HG03342 (cell line): ENCODE data around the gene CYP2B6.
"Not testable (repeated sequence)": the region's sequence is repeated elsewhere in the genome, so short reads cannot be mapped to it uniquely, and the experiment has no call there.

ENCODE experiments used
- ATAC-seq: cut with Tn5 transposase; IDR thresholded peaks from one replicate; pipeline ENCODE4 v1.9.1; 2021; ENCODE audit warnings: mild to moderate bottlenecking, moderate library complexity; ENCODE audit not compliant: unreplicated experiment

CYP2B6 gene

DNA sequence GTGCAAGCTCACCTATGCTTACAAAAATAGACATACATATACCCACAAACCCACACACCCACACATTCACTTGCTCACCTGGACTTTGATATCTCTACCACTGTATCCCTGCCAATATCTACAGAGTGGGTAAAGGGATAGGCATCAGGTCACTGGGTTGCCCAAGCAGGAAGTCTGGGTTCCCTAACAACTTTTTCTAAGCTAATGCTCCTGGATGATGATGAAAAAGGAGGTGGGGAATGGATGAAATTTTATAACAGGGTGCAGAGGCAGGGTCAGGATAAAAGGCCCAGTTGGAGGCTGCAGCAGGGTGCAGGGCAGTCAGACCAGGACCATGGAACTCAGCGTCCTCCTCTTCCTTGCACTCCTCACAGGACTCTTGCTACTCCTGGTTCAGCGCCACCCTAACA is at the start of gene CYP2B6:
CYP2B6 (plus strand) TSS at position 311 of the 410 bp plus-strand sequence; CDS start at position 335, 24 bp downstream.
- ATAC-seq = no peak

DNA sequence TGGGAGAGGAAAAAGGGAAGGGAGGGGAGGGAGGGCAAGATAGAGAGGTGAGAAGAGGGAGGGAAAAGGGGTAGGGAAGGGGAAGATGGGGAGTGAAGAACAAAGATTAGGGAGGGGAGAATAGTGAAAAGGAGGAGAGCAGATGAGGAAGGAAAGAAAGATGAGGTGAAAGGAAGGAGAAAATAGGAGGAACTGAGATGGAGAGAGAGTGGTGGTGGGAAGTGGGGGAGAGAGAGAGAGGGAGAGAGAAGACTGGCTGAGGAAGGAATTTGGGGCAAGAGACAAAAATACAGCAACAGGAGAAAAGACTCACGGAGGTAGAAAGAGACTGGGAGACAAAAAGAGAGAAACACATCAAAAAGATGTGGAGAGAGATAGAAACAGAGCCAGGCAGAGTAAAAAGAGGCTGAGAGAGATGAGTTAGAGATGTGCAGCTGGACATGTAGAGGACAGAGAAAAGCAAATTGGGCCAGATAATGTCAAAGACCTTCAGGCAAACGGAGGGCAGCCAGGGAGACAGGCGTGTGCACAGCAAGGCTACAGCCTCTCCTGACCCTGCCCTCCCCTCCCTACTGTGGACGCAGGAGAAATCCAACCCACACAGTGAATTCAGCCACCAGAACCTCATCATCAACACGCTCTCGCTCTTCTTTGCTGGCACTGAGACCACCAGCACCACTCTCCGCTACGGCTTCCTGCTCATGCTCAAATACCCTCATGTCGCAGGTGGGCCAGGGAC is 49.4 kb upstream of the CYP2B6 start:
- no peak for ATAC-seq

DNA sequence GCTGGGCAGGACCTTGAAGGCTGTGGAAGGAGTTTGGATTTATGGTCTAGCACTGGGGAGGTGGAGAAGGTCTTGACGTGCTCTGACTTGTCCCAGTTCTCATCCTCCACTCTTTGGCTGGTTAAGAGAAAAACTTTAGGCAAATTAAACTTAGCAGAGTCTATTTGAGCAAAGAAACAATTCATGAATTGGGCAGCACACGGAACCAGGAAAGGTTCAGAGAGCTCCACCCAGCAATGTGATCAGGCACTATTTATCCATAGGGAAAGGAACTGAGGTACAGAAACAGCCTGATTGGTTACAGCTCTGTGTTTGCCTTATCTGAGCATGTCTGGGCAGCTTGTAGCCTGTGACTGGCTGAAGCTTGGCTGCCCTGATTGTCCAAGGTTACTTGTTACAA is 45.4 kb upstream of the CYP2B6 start:
- ATAC-seq = no peak

DNA sequence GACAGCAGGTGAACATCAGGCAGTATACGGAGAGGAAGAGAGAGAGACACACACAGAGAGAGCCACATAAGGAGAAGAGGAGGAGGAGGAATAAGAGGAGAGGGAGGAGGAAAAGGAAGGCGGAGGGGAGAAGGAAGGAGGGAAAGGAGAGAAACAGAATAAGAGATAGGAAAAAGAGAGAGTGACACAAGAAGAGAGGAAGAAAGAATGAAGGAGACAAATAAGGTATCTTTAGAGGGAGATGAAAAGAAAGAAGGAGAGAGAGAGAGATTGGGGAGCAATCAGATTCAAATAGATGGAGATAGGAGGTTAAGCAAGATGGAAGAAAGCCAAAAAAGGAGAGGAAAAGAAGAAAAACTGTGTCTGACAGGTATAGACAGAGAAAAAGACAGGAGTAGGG is 44.0 kb upstream of the CYP2B6 start:
- ATAC-seq = no peak

DNA sequence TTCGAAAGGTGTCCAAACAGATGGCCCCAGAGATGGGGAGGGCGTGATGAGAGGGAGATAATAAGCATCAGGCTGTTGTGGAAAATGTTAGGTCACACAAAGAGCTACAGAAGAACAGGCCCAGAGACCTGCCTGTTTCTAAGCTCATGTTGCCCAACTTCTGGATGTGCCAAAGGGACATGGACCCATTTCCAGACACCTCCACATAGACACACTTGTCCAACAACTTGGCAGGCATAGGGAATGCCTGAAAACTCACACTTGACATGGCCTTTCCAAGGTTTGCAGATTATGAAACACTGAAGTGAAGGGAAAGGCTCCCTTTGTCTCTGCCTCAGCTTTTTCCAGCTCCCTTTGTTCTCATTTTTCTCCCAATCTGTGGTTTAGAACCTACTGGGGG is 43.5 kb upstream of the CYP2B6 start:
- ATAC-seq = no peak

DNA sequence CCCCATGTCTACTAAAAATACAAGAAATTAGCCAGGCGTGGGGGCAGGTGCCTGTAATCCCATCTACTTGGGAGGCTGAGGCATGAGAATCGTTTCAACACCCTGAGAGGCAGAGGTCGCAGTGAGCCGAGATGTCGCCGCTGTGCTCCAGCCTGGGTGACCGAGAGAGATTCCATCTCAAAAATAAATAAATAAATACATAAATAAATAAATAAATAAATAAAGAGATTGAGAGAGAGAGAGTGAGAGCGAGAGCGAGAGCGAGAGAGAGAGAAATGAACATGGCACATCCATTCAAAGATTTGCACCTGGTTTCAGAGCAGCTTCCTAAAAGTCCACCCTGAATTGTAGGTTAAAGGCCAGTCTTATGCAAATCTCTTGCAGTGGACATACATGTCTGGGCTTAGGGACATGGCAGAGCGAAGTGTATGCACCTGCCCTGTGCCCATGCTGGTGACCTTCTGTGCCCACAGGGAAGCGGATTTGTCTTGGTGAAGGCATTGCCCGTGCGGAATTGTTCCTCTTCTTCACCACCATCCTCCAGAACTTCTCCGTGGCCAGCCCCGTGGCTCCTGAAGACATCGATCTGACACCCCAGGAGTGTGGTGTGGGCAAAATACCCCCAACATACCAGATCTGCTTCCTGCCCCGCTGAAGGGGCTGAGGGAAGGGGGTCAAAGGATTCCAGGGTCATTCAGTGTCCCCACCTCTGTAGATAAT is 42.3 kb upstream of the CYP2B6 start:
- no peak for ATAC-seq

DNA sequence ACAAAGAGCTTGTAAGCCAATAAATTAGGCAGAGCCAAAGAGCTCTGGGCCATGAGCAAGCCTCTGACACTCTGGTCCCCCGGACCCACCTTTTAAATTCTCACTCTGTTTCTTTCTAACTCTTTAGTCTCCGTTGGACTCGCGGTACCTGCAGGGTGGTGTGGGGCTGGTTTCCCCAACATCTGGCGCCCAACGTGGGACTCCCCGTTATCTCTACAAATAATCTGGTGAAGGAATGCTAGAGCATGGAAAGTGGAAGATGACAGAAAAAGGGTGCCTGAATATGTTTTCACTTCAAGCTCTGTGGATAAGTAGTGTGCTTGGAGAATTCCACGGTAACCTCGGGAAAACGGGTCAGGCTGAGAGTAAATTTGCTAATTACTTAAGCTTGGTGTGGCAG is 36.5 kb upstream of the CYP2B6 start:
- ATAC-seq = no peak

DNA sequence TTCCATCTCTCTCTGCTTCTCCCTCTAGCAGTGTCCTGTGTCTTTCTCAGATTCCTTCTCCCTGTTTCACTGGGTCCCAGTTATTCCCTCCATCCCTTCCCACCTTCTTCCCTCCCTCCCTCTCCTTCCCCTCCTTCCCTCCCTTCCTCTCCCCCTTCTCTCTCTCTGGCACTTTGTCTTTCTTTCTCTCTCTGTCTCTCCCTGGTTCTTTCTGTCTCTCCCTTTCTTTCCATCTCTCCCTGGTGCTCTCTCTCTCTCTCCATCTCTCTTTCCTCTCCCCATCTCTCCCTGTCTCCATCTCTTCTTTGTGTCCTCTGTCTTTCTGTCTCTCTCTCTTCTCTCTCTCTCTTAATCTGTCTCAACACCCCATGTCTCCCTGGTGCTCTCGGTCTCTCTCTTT is 31.7 kb upstream of the CYP2B6 start:
- no peak for ATAC-seq

DNA sequence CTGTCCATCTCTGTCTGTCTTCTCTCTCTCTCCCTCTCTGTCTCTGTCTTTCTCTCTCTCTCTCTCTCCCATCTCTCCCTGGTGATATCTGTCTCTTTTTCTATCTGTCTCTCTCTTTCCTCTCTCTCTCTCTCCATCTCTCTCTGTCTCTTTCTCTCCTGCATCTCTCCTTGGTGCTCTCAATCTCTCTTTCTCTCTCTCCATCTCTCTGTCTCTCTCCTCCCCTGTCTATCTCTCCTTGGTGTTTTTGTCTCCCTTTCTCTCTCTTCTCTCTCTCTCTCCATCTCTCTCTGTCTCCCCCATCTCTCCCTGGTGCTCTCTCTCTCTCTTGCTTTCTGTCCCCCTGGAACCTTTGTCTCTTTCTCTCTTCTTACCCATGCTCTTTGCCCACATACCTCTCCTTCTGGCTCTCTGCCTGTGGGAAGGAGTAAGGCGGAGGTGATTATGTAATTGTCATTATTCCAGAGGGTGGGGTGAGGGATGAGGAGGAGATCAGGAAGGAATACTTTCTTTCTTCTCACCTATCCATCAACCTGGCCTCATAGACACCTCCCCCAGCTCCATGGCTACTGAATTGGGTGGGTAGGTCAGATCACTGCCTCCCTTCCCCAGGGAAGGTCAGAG is 30.9 kb upstream of the CYP2B6 start:
- ATAC-seq = no peak

DNA sequence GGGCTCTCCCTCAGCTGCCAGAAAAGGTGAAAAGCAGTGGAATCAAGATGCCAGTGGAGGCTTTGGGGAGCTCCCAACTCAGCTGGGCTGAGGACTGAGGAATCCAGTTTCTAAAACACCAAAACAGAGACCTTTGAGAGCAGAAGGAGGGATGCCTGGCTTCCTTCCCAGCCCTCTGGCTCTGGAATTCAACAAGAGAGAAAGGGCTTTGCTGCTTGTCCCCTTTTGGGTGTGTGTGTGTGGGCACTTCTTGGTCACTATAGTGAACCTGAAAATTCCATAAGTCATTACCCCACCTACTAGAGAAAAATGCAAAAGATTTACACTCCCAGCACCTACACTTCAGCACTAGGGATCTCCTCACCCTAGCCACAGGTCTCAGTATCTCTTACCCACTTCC is 30.3 kb upstream of the CYP2B6 start:
- ATAC-seq = no peak

DNA sequence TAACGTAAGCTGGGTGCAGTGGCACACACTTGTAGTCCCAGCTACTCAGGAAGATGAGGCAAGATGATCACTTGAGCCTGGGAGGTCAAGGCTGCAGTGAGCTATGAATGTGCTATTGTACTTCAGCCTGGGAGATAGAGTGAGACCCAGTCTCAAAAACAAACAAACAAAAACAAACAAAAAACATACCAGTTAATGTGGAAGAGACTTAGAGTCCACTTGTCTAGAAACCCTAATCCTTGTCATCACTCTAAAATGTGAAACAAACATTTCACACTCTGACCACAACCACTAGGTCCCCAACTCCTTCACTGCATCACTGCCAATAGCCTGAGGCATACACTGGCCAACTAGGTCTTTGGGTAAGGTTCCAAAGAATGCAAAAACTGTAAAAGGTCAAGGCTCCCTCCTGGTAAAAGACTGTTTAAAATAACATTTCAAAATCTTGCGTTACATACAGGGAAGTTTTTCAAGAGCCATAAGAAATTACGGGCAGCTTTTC is 28.6 kb upstream of the CYP2B6 start:
- ATAC-seq = no peak

DNA sequence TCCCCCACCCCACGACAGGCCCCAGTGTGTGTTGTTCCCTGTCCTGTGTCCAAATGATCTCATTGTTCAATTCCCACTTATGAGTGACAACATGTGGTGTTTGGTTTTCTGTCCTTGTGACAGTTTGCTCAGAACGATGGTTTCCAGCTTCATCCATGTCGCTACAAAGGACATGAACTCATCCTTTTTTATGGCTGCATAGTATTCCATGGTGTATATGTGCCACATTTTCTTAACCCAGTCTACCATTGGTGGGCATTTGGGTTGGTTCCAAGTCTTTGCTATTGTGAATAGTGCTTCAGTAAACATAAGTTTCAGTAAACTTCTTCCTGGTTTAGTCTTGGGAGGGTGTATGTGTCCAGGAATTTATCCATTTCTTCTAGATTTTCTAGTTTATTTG is 26.7 kb upstream of the CYP2B6 start:
- ATAC-seq = not testable (repeated sequence)

DNA sequence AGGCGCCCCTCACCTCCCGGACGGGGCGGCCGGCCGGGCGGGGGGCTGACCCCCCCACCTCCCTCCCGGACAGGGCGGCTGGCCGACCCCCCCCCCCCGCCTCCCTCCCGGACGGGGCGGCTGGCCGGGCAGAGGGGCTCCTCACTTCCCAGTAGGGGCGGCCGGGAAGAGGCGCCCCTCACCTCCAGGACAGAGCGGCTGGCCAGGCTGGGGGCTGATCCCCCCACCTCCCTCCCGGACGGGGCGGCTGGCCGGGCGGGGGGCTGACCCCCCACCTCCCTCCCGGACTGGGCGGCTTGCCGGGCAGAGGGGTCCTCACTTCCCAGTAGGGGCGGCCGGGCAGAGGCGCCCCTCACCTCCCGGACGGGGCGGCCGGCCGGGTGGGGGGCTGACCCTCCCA is 25.7 kb upstream of the CYP2B6 start:
- ATAC-seq = not testable (repeated sequence)

DNA sequence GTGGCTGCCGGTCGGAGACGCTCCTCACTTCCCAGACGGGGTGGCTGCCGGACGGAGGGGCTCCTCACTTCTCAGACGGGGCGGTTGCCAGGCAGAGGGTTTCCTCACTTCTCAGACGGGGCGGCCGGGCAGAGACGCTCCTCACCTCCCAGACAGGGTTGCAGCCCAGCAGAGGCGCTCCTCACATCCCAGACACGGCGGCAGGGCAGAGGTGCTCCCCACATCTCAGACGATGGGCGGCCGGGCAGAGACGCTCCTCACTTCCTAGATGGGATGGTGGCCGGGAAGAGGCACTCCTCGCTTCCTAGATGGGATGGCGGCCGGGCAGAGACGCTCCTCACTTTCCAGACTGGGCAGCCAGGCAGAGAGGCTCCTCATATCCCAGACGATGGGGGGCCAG is 24.5 kb upstream of the CYP2B6 start:
- not testable (repeated sequence) for ATAC-seq

DNA sequence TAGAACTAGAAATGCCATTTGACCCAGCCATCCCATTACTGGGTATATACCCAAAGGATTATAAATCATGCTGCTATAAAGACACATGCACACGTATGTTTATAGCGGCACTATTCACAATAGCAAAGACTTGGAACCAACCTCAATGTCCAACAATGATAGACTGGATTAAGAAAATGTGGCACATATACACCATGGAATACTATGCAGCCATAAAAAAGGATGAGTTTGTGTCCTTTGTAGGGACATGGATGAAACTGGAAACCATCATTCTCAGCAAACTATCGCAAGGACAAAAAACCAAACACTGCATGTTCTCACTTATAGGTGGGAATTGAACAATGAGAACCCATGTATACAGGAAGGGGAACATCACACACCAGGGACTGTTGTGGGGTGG is 23.0 kb upstream of the CYP2B6 start:
- not testable (repeated sequence) for ATAC-seq

DNA sequence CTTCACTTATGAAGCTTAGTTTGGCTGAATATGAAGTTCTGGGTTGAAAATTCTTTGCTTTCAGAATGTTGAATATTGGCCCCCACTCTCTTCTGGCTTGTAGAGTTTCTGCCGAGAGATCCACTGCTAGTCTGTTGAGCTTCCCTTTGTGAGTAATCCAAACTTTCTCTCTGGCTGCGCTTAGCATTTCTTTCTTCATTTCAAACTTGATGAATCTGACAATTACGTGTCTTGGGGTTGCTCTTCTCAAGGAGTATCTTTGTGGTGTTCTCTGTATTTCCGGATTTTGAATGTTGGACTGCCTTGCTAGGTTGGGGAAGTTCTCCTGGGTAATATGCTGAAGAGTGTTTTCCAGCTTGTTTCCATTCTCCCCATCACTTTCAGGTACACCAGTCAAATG is 21.4 kb upstream of the CYP2B6 start:
- not testable (repeated sequence) for ATAC-seq

DNA sequence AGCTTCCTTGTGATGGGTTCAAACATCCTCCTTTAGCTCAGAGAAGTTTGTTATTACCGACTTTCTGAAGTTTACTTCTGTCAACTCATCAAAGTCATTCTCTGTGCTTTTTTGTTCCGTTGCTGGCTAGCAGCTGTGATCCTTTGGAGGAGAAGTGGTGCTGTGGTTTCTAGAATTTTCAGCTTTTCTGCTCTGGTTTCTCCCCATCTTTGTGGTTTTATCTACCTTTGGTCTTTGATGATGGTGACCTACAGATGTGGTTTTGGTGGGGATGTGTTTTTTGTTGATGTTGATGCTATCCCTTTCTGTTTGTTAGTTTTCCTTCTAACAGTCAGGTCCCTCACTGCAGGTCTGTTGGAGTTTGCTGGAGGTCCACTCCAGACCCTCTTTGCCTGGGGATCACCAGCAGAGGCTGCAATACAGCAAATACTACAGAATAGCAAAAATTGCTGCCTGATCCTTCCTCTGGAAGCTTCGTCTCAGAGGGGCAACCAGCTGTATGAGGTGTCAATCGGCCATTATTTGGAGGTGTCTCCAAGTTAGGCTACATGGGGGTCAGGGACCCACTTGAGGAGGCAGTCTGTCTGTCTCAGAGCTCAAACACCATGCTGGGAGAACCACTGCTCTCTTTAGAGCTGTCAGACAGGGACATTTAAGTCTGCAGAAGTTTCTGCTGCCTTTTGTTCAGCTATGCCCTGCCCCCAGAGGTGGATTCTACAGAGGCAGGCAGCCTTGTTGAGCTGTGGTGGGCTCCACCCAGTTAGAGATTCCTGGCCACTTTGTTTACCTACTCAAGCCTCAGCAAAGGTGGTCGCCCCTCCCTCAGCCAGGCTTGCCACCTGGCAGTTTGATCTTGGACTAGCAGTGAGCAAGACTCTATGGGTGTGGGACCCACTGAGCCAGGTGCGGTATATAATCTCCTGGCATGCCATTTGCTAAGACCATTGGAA is 20.4 kb upstream of the CYP2B6 start:
- ATAC-seq = not testable (repeated sequence)

DNA sequence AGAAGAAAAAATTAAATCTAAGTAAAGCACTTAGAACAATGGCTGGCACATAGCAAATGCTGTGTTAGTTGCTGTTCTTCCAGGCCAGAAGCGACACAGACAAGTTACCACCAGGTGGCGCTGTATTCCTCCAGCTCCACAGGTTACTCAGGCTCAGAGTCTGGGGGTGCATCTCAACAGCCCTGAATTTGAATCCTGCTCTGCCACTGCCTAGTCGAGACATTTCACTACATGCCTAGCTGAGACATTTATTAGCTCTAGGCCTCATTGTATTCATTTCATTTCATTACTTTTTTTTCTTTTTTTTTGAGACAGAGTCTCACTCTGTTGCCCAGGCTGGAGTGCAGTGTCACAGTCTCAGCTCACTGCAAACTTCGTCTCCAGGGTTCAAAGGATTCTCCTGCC is 16.4 kb upstream of the CYP2B6 start:
- no peak for ATAC-seq

DNA sequence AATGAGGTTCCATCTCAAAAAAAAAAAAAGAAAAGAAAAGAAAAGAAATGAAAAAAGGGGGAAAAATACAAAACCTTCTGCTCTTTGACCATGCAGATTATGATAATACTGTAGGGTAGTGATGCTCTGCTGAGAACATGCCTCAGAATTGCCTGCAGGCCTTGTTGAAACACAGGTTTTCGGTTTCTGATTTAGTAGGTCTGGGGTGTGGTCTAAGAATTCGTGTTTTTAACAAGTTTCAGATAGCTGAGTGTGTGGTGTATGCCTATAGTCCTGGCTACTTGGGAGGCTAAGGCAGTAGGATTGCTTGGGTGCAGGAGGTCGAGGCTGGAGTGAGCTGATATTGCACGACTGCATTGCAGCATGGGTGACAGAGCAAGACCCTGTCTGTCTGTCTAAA is 14.9 kb upstream of the CYP2B6 start:
- ATAC-seq = no peak

DNA sequence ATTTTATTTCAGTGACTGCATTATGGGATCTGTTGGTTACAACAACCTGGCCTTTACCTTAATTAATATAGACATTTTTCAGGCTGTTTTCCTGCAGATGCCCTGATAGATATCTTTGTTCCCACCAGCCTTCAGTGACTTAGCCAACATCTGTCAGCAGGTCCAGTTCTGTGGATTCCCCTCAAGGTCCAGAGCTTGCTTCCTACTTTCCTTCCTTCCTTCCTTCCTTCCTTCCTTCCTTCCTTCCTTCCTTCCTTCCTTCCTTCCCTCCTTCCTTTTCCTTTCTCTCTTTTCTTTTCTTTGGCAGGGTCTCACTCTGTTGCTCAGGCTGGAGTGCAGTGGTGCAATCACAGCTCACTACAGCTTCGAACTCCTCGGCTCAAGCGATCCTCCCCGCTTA is 14.4 kb upstream of the CYP2B6 start:
- no peak for ATAC-seq

DNA sequence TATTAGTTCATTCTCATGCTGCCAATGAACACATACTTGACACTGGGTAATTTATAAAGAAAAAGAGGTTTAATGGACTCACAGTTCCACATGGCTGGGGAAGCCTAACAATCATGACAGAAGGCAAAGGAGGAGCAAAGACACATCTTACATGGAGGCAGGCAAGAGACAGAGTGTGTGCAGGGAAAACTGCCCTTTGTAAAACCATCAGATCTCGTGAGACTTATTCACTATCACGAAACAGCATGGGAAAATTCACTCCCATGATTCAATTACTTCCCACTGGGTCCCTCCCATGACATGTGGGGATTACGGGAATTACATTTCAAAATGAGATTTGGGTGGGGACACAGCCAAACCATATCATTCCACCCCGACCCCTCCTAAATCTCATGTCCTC is 11.3 kb upstream of the CYP2B6 start:
- not testable (repeated sequence) for ATAC-seq
